K562 (cell line): ENCODE results near the gene PDHB.

ENCODE experiments used
- NFIC ChIP-seq: fragments of 450-650 bp; IDR thresholded peaks from 2 replicates; pipeline ENCODE4 v1.6.1; 2017; ENCODE audit warnings: mild to moderate bottlenecking, inconsistent platforms
- NFRKB ChIP-seq: fragments of 450-650 bp; IDR thresholded peaks from 2 replicates; pipeline ENCODE4 v1.6.1; 2016; ENCODE audit warnings: low read depth
- TF ChIP-seq, protein P1 (sequence below): sonication (generic); formaldehyde crosslinking; IDR thresholded peaks from 2 replicates; pipeline ENCODE4 v1.9.0; 2022; ENCODE audit warnings: mild to moderate bottlenecking, missing genetic modification reagents

DNA sequence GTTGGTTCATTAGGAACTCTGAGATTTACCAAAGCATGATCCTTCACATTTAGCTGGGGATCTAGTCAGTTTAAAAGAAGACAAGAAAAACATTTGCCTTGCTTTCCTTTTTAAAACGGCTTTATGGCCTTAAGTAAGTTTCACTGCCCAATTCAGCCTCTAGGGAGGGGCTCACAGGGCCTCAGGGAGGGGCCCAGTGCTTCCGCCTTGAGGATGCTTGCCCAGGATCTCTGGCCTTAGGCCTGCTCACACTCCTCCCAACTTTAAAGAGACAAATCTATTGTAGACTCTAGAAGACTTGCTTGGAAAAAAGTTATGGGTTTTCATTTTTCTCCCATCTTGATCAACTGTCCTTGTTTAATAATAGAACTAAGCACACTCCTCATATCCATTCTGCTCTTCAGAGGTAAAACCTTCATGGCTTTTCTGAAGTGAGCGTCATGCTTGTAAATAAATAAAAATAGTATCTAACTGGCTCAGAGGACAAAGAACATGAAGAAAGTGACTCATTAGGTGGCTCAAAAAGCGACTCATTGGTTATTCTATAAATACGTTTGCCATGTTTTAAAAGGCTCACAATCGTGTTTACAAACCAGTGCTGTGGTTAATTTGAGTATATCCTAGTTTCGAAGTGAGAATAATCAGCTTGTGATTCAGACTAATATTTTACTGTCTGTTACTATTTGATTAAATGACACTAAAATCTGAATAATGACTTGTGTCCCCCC lies 13.7 kb downstream of the PDHB start:
- TF ChIP-seq, protein P1, sequence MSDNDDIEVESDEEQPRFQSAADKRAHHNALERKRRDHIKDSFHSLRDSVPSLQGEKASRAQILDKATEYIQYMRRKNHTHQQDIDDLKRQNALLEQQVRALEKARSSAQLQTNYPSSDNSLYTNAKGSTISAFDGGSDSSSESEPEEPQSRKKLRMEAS (CRISPR knock-in tag), result no peak
- no peak for TF ChIP-seq NFIC
- no peak for TF ChIP-seq NFRKB
